GM18520 (cell line): ENCODE data around the gene CPZ.

Source experiments
- ATAC-seq: cut with Tn5 transposase; IDR thresholded peaks from one replicate; pipeline ENCODE4 v1.9.1; 2021; ENCODE audit not compliant: unreplicated experiment

Gene CPZ

DNA sequence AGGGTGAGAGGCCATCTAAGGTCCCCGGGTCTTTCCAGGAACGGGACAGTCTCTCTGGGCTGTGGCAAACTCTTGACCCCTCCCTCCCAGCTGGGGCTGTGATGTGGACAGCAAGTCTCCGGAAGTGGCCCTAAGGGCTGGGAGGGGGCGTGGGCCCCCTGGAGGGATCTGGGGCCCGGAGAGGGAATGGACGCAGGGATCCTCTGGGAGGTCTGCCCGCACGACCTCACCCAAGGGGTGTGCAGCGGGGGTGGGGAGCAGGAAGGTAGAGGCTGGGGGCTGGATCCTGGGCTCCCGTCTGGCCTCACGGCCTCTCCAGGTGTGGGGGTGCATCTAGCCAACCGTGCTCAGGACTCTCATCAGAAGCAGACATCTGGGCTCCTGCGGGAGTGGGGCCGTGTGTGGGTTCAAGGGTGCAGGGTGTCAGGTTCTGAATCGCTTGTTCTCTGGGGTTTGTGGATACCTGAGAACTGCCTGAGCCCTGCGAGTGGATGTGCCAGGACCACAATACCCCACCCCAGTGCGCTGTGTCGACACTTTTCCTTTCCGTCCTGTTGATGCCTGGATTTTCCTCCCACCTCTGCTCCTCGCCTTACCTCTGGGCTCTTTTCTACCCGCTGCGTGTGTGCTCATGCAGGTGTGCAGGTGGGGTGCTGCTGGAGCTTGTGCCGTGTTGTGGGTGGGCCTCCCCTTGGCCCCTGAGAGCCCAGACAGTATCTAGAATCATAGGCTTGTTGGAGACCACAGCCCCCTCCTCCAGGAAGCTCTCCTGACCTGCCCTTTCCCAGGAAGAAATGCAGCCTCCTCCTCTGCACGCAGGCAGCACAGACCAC lies 915 bp downstream of the CPZ start:
- ATAC-seq: no peak

DNA sequence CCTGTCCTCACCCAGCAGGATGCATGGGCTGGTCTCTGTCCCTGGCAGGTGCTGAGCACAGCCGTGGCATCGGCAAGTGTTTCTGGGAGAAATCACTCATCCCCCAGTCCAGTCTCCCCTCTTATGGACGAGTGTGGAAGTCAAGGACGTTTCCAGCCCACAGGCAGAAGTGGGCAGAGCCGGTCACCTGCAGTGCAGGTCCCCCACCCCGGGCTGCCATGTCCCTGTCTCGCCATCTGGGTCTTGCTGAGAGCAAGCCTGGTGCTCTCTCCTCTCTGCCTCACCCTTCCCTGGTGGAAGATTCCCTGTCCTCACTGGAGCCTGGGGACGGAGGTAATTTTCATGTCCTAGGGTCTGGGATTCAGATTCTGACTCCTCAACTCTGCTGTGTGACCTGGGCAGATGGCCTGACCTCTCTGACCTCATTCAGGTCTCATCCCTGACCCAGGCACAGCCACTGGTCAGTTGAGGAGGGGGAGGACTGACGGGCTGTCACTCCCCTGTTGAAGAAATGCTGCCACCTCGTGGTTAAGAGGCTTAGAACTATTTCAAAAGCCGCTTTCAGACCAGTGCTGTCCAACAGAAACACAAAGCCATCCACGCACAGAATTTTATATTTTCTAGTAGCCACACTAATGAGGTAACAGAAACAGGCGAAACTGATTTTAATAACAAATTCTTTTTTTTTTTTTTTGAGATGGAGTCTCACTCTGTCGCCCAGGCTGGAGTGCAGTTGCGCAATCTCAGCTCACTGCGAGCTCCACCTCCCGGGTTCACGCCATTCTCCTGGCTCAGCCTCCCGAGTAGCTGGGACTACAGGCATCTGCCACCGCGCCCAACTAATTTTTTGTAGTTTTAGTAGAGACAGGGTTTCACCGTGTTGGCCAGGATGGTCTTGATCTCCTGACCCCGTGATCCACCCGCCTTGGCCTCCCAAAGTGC lies 1.8 kb downstream of the CPZ start:
- no peak for ATAC-seq

DNA sequence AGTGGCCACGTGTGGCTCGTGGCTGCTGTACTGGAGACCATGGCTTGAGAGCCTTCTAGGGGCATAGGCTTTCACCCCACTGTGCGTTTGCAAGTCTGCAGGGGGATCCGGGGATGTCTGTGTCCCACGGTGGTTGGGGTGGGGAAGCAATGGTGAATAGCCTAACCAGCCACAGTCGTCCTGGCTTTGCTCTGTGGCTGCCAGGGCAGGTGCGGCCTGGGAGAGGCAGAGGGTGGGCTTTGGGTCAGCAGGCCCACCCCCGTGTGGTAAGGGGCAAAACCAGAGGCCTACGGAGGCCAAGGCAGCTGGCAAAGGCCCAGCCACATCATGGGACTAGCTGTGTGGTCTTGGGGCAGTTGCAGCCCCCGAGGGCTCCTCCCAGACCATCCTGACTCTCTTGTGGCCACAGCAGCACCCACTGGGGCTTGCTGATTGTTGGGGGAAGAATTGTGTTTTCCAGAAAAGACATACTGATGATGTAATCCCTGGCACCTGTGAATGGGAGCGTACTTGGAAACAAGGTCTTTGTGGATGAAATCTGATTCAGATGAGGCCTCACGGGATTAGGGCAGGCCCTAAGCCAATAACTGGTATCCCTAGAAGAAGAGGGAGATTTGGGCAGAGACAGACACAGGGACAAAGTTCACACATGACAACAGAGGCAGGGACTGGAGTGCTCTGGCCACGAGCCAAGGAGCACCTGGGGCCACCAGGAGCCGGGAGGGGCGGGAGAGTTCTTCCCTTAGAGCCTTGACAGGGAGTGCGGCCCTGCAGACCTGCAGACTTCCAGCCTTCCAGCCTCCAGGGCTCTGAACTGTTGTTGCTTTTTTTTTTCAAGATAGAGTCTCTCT lies 2.9 kb downstream of the CPZ start:
- no peak for ATAC-seq

DNA sequence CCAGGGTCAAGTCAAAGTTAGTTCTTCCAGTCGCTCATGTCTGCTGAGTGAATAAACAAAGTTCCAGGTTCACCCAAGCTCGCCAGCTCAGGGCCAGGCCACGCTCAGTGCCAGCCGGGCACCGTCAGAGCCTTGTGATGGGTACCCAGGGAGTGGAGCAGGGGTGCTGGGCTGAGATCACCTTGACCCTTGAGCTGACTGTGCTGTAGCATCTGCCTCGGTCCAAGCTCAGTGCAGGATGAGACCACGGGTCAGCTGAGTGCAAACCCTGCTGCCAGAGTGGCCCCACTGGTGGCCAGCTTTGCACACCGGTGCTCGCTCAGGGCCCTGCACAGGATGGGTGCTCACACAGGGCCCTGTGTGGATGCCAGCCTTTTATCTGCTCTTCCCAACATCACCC lies 4.3 kb downstream of the CPZ start:
- no peak for ATAC-seq

DNA sequence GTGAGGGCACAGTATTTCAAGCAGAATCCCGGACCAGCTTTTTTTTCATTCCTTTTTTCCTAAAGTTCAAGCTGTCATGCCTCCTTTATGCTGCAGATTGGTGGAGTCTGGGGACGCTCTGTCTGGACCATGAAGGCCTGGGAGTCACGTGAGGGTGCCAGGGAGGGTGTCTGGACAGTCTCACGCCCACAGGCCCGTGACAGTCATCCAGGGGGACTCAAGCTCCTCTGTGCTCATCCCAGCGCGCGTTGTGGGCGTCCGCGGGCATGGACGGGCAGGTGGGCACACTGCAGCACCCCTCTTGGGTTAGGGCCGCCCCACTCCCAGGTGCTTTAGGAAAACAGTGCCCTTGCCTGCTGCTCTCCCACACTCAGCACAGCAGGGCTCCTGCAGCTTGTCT lies 4.8 kb downstream of the CPZ start:
- no peak for ATAC-seq

DNA sequence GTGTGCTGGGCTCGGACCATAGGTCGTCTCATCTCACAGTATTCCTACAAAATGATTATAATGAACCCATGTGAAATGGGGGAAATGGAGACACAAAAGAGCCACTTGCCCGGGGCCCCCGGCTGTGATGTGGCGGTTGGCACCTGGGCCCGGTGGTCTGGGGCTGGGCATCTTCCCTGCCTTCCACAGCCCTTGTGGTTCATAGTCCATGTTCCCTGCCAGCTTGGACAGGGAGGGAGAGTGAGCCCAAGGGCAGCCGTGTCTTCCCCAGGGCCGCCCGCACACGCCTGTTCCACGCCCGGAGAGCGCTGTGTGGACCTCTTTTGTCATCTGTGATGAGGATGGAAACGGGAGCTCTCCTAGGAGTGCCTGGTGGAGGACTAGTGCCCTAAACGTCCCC lies 5.2 kb downstream of the CPZ start:
- ATAC-seq: no peak

DNA sequence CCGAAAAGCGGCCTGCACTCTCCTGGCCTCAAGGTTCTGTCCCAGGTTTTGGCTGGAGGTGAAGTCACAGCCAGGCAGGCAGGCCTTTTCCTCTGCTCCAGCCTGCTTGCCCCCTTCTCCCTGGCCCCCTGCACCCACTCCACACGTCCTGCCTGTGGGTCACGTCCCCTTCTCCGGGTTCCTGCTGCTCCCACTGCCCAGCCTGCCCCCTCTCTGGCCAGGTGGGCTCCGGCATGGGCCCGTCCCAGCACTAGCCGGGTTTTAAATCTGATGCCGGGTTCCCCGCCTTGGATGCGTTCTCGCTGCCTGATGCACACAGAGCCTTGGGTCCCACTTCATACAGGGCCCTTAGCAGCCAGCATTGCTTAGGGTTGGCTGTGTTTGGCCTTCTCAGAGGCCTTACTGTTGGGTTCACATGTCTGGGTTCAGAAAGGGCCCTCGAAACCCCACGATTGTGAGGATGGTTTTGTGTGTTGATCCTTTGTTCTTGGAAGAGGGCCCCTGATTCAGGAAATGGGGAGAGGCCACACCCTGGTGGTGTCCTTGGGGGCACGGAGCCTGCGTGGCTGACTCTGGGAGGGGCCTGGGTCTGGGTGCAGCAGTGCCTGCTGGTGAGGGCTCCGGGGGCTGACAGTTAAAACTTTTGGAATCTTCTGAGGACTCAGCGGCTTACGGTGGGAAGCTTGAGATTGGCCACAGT lies 6.0 kb downstream of the CPZ start:
- no peak for ATAC-seq

DNA sequence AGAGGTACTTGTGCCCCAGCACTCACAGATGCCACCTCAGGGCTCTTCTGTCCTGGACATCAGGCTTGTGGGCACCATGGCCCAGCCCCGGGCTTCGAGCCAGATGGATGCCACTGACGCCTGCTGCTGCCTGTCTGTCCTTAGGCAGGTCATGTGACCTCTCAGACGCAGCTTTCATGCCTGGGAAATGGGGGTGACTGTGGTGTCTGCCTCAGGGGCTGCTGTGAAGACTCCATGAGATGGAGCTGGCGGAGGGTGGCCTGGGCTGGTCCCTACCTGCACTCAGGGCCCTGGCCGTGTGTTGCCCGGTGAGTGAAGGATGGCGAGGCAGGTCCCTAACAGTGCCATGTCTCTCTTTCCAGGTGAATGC lies 6.5 kb downstream of the CPZ start:
- ATAC-seq: no peak

DNA sequence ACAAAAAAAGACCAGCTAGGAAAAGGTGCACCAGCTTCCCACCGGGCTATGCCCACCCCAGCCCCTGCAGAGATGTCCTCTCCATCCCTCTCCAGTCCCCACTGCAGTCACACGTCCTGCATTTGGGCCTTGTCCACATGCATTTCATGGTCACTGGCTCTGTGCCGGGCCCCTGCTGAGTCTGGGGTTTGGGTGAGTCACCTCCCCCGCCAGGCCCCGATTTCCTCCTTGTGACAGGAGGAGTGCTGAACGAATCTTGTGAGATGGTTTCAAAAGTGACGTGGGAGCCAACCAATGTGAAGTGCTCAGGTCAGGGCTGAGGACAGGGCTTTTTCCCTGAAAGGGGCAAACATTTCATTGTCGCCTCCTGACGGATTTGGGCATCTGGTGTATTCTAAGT lies 7.1 kb downstream of the CPZ start:
- no peak for ATAC-seq

DNA sequence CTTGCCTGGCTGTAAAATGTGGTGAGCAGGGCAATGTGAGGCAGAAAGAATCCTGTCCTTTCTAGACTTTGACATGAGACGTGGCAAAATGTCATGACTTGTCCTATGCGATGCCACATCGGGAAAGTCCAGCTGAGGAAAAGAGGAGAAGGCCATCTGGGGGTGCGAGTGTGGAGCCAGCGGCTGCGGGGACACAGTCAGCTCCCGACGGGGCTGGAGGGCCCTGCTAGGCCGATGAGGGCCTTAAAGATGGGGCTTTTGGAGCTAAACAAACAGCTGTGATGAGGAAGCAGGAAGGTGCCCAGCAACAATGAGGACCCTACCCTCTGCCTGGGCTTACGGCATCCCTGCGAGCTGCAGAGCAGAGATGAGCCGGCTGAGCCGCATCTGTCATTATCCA lies 7.7 kb downstream of the CPZ start:
- no peak for ATAC-seq

DNA sequence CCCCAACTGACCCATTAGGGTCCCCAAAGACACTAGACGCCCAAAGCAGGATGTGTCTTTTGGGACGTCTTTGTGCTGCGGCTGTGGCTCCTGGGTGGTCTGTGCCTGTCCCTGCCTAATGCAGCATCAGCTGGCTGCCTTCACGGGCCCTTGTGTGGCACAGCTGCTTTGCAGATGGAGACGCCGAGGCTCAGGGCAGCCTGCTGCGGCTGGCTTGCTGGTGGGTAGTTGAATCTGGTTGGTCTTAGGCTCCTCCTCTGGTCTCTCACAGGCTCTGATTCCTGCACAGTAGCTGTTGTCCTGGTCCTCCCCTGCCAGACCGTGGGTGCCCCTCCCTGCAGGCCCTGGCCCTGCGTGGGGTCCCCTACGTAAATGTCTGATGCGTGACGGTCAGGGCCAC lies 8.1 kb downstream of the CPZ start:
- ATAC-seq: no peak

DNA sequence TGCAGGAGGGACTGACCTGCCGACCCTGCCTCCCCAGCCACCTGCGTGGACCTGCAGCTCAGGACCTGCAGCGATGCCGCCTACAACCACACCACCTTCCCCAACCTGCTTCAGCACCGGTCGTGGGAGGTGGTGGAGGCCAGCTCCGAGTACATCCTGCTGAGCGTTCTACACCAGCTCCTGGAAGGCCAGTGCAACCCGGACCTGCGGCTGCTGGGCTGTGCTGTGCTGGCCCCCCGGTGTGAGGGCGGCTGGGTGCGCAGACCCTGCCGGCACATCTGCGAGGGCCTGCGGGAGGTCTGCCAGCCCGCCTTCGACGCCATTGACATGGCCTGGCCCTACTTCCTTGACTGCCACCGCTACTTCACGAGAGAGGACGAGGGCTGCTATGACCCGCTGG lies 8.5 kb downstream of the CPZ start:
- no peak for ATAC-seq

DNA sequence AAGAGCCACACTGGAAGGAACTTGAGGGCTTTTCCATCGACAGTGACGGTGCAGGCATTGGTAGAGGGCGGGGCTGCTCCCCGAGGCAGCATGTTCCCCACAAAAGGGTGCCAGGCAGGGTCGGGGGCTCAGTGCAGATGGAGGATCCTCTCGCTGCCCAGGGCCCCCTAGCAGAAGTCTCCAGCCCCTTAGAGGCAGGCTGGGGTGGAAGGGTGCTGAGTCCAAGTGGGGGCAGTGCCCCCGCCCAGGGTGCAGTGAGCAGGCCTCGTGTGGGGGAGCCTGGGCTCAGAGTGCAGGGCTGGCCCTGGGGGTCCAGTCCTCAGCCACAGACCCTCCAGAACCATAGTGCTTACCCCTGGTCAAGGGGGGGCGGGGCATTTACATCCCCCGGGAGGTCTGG lies 9.0 kb downstream of the CPZ start:
- no peak for ATAC-seq

DNA sequence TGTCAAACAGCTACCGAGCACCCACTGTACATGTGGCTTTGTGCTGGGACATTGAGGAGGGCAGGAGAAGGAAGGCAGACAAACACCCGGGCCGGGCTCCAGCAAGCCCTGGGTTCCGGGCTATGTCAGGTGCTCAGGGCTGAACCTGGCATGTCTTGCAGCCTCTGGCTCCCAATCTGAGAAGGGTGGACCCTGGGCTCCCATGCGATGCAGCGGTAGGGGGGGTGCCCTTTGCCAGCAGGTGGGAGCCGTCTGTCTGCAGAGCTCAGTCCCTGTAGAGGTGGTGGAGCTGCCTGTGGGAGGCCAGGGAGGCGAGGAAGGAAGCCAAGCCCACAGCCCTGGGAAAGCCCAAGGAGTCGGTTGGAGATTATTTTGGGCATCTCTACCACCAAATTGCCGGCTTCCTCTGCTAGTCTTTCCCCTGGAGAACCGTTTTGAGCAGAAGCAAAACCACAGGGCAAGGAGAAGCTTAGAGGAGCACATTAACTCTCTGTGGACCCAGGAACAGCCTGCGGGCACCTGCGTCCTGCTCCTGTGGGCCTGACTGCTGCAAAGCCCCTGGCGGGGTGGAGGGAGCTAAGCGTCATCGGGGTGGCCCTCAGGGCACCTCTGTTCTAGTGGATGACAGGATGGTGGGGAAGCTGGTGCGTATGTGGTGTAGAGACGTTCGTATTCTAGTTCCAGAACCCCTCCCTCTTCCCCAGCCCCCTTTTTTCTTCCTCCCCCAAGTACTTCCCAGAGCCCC lies 10.3 kb downstream of the CPZ start:
- no peak for ATAC-seq

DNA sequence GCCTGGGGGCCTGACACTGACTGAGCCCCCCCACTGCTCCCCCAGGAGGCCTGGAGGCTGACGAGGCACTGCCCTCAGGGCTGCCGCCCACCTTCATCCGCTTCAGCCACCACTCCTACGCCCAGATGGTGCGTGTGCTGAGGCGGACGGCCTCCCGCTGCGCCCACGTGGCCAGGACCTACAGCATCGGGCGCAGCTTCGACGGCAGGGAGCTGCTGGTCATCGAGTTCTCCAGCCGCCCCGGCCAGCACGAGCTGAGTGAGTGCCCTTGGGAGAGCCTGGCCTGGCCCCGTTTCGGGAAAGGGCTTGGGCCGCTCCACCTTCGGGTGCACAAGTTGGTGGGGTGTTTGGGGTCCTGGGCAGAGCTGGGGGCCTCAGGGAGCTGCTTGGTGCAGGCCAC lies 11.4 kb downstream of the CPZ start:
- ATAC-seq: no peak

DNA sequence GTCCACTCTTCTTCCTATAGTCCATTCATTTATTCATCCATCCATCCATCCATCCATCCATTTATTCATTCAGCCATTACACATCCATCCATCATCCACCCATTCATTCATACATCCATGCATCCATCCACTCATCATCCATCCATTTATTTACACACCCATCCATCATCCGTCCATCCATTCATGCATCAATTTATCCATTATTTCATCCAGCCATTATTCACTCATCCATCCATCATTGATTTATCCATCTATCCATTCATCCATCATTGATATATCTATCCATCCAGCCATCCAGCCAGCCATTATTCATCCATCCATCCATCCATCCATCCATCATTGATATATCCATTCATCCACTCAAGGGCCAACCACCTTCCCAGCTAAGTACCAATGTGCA lies 12.7 kb downstream of the CPZ start:
- no peak for ATAC-seq

DNA sequence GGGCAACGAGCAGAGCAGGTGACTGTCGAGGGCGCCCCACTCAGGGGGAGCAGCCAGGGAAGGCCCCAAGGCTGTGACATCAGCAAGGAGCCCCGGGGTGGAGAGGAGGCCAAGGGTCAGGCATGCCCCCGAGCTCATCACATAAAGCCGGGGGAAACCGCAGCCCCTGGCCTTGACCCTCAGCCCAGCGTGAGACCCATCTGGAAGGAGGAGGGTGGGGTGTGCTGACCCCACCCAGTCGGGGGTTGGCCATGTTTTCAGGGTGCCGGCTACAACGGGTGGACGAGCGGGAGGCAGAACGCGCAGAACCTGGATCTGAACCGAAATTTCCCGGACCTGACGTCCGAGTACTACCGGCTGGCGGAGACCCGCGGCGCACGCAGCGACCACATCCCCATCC lies 13.9 kb downstream of the CPZ start:
- ATAC-seq: no peak

DNA sequence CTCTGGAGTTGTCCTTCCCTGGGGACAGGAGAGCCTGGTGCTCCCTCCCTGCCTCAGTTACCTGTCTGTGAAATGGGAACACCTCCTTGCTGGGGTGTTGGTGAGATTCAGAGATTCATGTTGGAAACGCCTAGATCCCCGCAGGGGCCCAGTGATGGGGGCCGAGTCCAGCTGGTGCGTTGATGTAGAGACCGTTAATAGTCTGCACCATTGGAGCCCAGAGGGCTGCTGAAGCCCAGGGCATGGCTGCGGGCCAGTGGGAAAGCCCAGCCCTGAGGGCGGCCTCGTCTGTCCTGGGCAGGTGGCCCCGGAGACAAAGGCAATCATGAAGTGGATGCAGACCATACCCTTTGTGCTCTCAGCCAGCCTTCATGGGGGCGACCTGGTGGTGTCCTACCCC lies 14.4 kb downstream of the CPZ start:
- ATAC-seq: no peak

DNA sequence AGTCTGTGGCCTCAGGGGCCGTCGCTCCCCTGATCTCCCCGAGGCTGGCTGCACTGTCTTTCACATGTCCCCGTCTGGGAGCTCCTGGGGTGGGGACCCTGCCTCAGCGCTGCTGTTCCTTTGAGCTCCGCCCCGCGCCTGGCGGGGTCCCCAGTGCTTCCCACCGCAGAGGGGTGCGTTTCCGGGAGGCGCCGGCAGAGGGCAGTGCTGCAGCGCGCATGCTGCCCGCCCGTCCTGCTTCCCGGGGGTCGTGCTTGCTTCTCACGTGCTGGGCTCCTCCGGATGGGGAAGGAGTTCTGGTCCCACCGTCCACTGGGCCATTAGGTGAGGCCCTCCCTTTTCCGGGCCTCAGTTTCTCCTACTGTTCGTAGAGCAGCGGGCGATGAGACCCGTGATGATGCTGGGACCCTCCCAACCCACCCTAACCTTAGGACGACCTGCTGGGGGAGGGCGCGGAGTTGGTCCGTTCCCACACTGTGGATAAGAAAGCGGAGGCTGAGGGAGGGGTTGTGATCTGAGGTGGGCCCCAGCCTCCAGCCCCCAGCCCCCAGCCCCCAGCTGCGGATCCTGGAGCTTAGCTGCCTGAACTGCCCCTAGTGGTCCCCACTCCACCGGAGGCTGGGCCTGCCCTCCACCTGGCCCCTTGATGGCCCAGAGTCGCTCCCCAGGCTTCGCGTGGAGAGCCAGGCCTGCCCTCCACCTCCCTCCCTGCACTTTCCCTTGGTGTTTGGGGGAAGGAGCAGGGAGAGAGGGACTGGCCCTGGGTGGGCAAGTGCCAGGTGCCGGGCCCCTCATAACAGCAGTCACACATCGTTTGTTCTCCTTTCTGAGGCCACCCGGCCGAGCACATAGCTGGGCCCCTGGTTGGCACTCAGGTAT lies 15.3 kb downstream of the CPZ start:
- no peak for ATAC-seq
